ENCODE measurements around the gene RHOBTB1. TPM values are rescaled to one million over a fixed set of nuclear protein-coding genes. Genes with fewer than 3 reads are reported as not detected.
A peak's percentile ranks its signal among the peaks of the same experiment; 100 is the strongest.

Gene RHOBTB1, protein sequence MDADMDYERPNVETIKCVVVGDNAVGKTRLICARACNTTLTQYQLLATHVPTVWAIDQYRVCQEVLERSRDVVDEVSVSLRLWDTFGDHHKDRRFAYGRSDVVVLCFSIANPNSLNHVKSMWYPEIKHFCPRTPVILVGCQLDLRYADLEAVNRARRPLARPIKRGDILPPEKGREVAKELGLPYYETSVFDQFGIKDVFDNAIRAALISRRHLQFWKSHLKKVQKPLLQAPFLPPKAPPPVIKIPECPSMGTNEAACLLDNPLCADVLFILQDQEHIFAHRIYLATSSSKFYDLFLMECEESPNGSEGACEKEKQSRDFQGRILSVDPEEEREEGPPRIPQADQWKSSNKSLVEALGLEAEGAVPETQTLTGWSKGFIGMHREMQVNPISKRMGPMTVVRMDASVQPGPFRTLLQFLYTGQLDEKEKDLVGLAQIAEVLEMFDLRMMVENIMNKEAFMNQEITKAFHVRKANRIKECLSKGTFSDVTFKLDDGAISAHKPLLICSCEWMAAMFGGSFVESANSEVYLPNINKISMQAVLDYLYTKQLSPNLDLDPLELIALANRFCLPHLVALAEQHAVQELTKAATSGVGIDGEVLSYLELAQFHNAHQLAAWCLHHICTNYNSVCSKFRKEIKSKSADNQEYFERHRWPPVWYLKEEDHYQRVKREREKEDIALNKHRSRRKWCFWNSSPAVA
- total RNA-seq = 11.0 TPM

DNA sequence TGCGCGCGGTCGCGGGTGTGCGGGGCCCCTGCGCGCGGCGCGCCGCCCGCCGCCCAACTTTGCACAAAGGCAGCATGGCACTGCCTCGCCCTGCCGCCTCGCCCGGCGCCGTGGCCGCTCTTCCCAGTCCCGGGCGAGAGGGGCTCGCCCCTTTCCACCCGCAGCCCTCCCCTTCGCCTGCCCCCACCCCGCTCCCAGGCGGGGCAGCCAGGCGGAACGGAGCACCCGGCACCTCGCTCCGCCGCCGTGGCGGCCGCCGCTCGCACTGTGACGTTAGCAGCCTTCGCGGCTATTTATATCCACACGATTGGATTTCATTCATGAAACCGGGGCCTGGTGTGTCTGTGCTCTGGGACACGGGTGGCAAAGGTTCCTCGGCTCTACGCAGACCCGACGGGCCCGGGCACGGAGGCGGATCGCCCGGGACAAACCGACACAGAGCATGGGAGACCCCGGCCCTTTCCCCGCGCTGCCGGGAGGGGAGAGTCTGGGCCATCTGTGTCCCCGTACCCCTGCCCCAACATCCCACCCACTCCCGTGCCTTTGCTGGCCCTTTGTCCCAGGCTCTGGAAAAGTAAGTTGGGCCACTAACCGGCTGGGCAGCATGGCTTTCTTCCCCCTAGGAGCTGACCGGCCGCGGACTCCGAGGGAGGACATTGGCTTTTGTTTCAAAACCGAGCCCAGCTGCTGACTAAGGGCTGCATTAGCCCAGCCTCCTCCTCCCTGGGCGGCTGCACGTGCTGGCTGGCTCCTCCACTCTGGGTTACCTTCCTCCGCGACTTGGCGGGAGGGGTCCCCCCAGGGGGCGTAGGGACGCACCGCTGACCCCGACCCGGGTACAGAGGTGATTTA, at the start of gene RHOBTB1:
Gene RHOBTB1, minus strand, starts transcription at position 128 of the 852 bp plus-strand sequence. CDS start 32,643 bp downstream, outside the sequence.
- intact Hi-C loops (cut with DNase I) = no loop called here
- peaks cover 13% of the 10 kb centered on the region for H3K4me1 ChIP-seq
- peak in 1 of 2 donors; percentile 91 for DNase-seq (ENCODE audit: extremely low spot score in 2 of 2)
- no peaks in the 10 kb centered on the region for H3K9me3 ChIP-seq
- peak in 1 of 2 donors; percentile 82 for TF ChIP-seq POLR2AphosphoS5 (IDR thresholded peaks at IDR 0.05; ENCODE audit: insufficient read depth in 1 of 2, low read depth in 1 of 2)
- TF ChIP-seq, protein P1, sequence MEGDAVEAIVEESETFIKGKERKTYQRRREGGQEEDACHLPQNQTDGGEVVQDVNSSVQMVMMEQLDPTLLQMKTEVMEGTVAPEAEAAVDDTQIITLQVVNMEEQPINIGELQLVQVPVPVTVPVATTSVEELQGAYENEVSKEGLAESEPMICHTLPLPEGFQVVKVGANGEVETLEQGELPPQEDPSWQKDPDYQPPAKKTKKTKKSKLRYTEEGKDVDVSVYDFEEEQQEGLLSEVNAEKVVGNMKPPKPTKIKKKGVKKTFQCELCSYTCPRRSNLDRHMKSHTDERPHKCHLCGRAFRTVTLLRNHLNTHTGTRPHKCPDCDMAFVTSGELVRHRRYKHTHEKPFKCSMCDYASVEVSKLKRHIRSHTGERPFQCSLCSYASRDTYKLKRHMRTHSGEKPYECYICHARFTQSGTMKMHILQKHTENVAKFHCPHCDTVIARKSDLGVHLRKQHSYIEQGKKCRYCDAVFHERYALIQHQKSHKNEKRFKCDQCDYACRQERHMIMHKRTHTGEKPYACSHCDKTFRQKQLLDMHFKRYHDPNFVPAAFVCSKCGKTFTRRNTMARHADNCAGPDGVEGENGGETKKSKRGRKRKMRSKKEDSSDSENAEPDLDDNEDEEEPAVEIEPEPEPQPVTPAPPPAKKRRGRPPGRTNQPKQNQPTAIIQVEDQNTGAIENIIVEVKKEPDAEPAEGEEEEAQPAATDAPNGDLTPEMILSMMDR (IDR thresholded peaks at IDR 0.05) = no peak
- peak in 1 of 2 donors; percentile 57 for TF ChIP-seq POLR2A (IDR thresholded peaks at IDR 0.05)
- H3K27me3 ChIP-seq = no peaks in the 10 kb centered on the region
- H3K4me3 ChIP-seq = peak within 1 kb of the TSS; percentile 79 to 89
- no peaks in the 10 kb centered on the region for H3K36me3 ChIP-seq
- peak within 1 kb of the TSS; percentile 98 for H3K27ac ChIP-seq

DNA sequence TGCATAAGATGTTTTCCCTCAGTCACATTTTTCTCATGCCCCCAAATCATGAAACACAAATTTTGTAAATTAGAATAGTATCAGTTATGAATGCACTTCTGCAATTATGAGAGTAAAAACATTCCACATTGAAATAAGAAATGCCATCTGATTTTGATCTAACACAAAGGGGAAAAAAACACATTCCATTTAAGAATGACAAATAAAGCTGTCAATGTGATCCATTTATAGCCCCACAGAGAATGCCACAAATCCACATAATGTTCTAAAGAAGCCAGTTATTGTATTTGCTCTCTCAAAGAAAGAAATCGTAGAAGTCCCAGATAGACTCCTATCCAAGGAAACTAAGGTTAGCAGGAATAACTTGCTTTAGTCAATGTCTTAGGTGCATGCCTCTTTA, 48.7 kb upstream of the RHOBTB1 start:
- TF ChIP-seq POLR2A (IDR thresholded peaks at IDR 0.05) (no peak), POLR2AphosphoS5 (IDR thresholded peaks at IDR 0.05; ENCODE audit: insufficient read depth in 1 of 2, low read depth in 1 of 2) (no peak)
- TF ChIP-seq, protein P1 (IDR thresholded peaks at IDR 0.05) = no peak
- Histone ChIP-seq H3K9me3 (no peaks in the 10 kb centered on the region), H3K36me3 (no peaks in the 10 kb centered on the region), H3K27me3 (no peaks in the 10 kb centered on the region), H3K4me1 (peaks cover 14% of the 10 kb centered on the region), H3K27ac (no peak overlapping the region), H3K4me3 (no peak overlapping the region)
- intact Hi-C loops (cut with DNase I) = no loop called here
- no peak for DNase-seq (ENCODE audit: extremely low spot score in 2 of 2)

DNA sequence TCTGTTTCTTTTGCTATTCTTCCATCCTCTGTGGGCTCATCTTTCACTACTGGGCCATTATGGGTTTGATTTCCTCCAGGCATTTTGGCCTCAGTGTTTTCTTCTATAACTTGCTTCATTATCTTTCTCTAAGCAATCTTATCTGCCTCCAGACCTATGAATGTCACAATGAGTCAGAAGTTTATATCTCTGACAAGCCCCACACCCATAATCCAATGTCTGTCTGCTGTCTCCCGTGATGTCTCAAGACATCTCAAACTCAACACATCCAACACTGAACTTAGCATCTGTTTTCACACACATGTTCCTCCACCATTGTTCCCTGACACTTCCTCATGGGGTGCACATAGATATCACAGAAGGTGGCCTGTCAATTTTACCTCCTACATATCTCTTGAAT, 46.7 kb upstream of the RHOBTB1 start:
- DNase-seq (ENCODE audit: extremely low spot score in 2 of 2) = no peak
- H3K4me3 ChIP-seq = no peak overlapping the region
- H3K9me3 ChIP-seq = no peaks in the 10 kb centered on the region
- peaks cover 14% of the 10 kb centered on the region for H3K4me1 ChIP-seq
- H3K27ac ChIP-seq = no peak overlapping the region
- no peaks in the 10 kb centered on the region for H3K27me3 ChIP-seq
- H3K36me3 ChIP-seq = no peaks in the 10 kb centered on the region
- intact Hi-C loops (cut with DNase I) = no loop called here
- TF ChIP-seq POLR2AphosphoS5 (IDR thresholded peaks at IDR 0.05; ENCODE audit: insufficient read depth in 1 of 2, low read depth in 1 of 2) (no peak), POLR2A (IDR thresholded peaks at IDR 0.05) (no peak)
- TF ChIP-seq, protein P1 (IDR thresholded peaks at IDR 0.05) = no peak

DNA sequence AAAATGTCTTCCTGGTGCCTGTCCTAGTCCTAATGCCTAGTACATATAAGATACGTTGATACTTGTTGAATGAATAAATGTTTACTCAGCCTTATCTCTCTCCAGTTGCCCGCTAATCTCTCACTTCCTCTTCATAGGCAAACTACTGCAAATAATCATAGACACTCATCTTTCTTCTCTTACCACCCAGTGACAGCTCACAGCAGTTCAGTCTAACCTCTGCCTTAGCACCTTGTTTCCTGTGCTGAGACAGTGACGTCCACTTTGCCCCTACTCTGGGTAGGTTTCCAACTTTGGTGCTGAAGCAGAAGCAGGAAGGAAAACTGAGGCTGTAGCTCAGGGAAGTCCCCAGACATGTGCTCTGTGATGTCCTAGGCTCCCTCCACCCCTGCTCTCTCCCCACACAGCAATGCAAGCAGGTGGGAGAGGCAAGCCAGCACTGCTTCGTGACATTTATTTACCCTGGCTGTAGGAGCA, 45.5 kb upstream of the RHOBTB1 start:
- H3K4me3 ChIP-seq = no peak overlapping the region
- DNase-seq (ENCODE audit: extremely low spot score in 2 of 2) = no peak

More for the DNA sequence above, 45.5 kb upstream of the RHOBTB1 start:
- TF ChIP-seq POLR2A (IDR thresholded peaks at IDR 0.05) (no peak), POLR2AphosphoS5 (IDR thresholded peaks at IDR 0.05; ENCODE audit: insufficient read depth in 1 of 2, low read depth in 1 of 2) (no peak)
- TF ChIP-seq, protein P1 (IDR thresholded peaks at IDR 0.05) = no peak
- no peaks in the 10 kb centered on the region for H3K9me3 ChIP-seq
- no peaks in the 10 kb centered on the region for H3K27me3 ChIP-seq
- peaks cover 14% of the 10 kb centered on the region for H3K4me1 ChIP-seq
- H3K36me3 ChIP-seq = no peaks in the 10 kb centered on the region
- intact Hi-C loops (cut with DNase I) = no loop called here
- no peak overlapping the region for H3K27ac ChIP-seq
